NCI-H526 treated with DMSO at 0.1 percent for 48 hours (cell line): ENCODE measurements around the gene ADAP2.
"Not testable (repeated sequence)": the region's sequence is repeated elsewhere in the genome, so short reads cannot be mapped to it uniquely, and the experiment has no call there.

Source experiments
- DNase-seq: peaks from one replicate; lab custom pipeline; 2025; lab: John Stamatoyannopoulos, UW

ADAP2 gene

DNA sequence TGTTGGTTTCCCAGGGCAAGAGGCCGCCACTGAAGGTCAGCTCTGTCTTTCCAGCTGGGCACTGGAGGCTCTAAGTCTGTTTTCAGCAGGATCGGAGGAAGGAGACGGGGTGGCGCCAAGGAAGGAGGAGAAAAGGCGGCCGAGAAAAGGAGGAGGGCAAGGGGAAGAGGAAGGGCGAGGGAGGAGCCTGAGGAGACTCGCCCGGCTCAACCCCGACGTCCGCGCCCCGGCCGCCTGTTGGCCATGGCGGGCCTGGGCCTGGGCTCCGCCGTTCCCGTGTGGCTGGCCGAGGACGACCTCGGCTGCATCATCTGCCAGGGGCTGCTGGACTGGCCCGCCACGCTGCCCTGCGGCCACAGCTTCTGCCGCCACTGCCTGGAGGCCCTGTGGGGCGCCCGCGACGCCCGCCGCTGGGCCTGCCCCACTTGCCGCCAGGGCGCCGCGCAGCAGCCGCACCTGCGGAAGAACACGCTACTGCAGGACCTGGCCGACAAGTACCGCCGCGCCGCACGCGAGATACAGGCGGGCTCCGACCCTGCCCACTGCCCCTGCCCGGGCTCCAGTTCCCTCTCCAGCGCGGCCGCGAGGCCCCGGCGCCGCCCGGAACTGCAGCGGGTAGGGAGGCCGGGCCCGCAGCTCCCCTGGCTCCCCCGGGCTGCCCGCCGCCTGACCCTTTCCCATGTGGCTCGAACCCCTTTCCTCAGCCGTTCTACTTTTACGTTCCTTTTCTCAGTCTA, 49.3 kb downstream of the ADAP2 start, which contains the start of gene RNF135:
Gene RNF135 (plus strand): TSS at position 209 of the 737 bp plus-strand sequence. CDS start 35 bp downstream, at position 244.
- DNase-seq: no peak

DNA sequence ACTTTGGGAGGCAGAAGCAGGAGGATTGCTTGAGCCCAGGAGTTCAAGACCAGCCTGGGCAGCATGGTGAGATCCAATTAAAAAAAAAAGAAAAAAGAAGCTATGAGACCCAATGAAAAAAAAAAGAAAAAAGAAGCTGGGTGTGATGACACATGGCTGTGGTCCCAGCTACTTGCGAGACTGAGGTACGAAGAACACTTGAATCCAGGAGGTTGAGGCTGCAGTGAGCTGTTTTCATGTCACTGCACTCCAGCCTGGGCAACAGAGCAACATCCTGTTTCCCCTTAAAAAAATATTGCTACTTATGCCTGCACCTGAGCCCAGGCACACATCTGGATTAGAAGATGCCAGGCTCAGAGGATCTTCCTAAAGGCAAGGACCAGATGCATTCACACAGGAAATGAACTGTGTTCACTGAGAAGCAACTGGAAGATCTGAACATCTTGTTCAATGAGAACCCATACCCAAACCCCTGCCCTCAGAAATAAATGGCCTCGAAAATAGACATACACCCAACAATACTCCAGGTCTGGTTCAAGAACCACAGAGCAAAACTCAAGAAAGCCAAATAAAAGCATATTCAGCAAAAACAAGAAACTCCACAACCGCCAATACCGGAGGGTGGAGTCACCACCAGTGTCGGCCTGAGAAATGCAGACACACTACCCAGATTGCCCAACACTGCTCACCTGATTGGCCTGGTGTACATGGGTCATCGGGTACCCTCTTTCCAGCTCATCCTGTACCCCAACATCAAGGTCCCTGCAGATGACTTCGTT, 53.5 kb downstream of the ADAP2 start:
- DNase-seq: no peak

DNA sequence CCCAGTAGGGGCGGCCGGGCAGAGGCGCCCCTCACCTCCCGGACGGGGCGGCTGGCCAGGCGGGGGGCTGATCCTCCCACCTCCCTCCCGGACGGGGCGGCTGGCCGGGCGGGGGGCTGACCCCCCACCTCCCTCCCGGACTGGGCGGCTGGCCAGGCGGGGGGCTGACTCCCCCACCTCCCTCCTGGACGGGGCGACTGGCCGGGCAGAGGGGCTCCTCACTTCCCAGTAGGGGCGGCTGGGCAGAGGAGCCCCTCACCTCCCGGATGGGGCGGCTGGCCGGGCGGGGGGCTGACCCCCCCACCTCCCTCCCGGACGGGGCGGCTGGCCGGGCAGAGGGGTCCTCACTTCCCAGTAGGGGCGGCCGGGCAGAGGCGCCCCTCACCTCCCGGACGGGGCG, 58.2 kb downstream of the ADAP2 start:
- not testable (repeated sequence) for DNase-seq

DNA sequence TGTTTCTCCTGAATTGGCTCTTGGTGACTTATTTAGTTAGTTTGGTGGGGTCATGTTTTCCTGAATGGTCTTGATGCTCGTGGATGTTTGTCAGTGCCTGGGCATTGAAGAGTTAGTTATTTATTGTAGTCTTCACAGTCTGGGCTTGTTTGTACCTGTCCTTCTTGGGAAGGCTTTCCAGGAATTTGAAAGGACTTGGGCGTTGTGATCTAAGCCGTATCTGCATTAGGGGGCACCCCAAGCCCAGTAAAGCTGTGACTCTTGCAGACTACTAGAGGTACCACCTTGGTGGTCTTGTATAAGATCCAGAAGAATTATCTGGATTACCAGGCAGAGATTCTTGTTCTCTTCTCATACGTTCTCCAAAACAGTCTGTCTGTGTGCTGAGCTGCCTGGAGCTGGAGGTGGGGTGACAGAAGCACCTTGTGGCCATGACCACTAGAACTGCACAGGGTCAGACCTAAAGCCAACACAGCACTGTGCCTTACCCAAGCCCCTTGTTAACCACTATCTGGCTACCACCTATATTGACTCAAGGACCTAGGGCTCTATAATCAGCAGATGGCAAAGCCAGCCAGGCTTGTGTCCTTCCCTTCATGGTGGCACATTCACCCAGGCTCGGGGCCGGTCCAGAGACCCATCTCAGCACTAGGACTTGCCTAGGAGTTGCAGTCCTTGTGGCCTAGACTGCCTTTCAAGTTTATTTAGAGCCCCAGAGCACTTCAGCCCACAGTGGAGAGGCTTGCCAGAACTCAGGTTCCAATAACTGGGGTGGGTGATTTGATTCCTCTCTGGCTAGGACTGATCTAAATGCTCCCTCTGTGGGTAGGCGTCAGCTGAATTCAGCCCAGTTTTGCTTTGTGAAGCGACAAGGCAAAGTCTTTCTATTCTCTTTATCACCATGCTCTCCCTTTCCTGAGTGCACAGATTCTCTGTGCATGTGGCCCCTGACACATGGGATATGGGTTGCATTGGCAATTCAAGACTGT, 60.1 kb downstream of the ADAP2 start:
- DNase-seq: no peak

DNA sequence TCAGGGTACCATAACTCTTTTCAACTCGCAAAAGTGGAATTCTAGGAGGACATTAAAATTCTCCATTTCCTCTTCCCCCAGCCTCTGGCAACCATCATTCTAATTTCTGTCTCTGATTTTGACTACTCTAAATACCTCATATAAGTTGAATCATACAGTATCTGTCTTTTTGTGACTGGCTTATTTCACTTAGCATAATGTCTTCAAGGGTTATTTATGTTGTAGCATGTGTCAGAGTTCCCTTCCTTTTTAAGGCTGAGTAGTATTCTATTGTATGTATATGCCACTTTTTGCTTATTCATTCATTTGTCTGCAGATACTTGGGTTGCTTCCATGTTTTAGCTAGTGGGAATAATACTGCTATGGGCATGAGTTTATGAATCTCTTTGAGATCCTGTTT, 61.1 kb downstream of the ADAP2 start:
- DNase-seq: no peak

DNA sequence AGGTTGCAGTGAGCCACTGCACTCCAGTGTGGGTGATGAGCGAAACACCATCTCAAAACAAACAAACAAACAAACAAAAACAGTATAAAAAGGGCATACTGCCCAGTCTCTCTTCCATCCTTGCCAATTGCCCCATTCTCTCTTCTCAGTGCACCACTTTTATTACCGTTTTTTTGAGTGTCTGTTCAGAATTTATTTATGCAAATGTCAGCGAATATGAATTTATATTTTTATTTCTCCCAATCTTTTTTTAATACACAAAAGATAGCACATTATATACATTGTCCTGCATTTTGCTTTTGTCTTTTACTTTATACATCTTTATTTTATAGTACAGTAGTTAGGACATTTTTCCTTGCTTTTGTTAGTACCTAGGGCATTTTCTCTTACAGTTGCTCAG, 68.7 kb downstream of the ADAP2 start:
- no peak for DNase-seq

DNA sequence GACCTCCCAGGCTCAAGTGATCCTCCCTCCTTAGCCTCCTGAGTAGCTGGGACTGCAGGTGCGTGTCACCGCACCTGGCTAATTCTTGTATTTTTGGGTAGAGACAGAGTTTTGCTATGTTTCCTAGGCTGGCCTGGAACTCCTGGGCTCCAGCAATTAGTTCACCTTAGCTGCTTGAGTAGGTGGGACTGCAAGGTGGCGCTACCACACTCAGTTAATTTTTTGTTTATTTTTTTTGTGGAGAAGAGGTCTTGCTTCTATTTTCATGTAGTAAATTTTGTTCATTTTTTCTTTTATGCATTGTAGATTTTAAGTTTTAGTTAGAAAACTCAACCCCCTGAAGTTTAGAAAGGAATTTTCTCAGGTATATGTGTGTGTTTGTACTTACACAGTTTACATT, 70.8 kb downstream of the ADAP2 start:
- no peak for DNase-seq

DNA sequence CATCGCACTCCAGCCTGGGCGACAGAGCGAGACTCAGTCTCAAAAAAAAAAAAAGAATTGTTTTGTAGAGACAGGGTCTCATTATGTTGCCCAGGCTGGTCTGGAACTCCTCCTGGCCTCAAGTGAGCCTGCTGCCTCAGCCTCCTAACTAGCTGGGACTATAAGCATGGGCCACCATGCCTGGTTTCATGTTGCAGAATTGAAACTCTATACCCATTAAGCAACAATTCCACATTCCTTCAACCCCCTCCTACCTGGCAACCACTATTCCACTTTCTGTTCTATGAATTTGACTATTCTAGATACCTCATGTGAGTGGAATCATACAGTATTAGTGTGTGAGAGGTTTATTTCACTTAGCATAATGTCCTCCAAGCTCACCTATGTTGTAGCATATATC, 73.6 kb downstream of the ADAP2 start:
- no peak for DNase-seq

DNA sequence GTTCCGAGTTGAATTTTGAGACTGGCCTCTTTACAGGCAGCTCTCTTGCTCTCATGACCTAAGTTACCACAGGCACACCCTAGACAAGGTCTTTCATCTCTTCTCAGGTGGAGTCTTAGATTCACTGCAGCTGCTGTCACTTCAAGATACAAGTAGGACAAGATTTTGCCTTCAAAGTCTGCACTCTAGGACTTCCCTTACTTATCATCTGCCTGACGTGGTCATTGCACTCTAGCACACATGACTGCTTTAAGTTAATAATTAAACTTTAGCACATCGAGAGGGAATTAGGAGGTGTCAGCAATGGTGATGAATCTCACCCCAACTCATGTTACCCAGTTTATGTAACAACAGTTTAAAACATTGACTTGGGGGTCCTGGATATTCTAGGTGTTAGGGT, 74.7 kb downstream of the ADAP2 start:
- DNase-seq: no peak

DNA sequence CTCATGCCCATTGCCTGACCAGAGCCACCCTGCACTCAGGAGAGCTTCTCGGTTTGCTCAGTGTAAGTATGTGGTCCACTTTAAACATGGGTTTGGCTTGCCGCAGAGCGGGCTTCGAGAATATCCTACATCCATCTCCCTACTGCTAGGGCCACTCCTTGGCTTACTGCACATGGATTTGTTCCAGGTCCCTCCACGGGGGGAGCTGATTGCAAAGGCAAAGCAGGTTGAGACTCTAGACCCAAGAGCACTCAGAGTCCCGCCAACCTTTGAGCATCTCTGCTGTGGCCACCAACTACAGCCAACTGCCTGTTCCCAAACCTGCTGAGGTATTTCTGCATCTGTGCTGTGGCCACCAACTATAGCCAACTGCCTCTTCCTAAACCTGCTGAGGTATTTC, 75.5 kb downstream of the ADAP2 start:
- DNase-seq: no peak

DNA sequence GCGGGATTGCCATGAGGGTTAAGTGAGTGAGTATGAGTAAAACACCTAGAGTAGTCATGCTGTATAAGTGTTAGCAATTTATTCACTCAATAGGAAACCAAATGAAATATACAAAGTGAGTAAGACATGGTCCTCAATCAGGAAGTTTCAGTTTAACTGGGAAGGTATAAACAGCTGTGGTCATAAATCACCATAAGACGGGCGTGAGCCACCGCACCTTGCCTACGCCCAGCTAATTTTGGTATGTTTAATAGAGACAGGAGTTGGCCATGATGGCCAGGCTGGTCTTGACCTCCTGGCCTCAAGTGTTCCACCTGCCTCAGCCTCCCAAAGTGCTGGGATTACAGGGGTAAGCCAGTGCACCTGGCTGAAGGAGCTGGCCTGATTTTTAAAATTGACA, 76.1 kb downstream of the ADAP2 start:
- DNase-seq: no peak

DNA sequence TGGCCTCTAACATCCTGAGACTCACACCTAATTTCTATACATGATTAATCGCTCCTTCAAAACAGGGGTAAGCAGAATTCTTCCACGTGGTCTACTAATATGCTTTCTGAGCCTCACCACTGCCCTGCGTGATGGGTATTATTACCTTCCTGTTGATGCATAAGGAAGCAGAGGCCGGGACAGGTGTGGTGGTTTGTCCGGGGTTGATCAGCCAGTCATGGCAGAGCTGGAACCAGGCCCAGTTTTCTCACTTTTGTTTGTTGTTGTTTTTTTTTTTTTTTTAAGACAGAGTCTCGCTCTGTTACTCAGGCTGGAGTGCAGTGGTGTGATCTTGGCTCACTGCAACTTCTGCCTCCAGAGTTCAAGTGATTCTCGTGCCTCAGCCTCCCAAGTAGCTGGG, 80.3 kb downstream of the ADAP2 start:
- no peak for DNase-seq

DNA sequence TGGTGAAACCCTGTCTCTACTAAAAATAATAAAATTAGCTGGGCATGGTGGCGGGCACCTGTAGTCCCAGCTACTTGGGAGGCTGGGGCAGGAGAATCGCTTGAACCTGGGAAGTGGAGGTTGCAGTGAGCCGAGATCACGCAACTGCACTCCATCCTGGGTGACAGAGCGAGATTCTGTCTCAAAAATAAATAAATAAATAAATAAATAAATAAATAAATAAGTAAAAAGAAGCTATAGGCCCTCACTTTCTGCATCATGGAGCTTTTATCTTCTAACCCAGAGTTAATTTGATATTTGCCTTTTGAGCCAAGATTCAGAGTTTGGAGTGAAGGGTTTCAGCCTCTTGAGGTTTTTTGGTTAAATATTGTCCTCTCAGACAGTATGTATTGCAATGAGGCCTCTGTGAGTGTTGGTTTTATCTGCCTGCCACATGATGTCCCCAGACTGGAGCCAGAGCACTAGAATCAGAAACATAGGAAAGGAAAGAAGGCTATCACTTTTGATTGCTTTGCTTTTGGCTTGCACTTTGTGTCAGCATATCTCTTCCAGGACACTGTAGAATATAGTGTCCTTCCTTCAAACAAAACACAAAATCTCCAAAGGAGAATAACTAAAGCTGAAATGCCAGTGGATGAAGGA, 81.6 kb downstream of the ADAP2 start:
- no peak for DNase-seq

DNA sequence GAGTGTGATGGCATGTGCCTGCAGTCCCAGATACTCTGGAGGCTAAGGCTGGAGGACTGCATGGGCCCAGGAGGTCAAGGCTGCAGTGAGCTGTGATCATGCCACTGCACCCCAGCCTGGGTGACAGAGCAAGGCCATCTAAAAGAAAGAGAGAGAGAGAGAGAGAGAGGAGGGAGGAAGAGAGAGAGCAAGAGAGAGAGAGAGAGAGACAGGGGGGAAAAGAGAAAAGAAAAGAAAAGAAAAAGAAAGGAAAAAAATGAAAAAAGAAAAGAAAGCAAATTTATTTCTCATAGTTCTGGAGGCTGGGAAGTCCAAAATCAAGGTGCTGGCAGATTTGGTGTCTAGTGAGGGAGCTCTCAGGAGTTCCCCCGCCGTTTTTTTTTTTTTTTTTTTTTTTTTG, 82.4 kb downstream of the ADAP2 start:
- no peak for DNase-seq

DNA sequence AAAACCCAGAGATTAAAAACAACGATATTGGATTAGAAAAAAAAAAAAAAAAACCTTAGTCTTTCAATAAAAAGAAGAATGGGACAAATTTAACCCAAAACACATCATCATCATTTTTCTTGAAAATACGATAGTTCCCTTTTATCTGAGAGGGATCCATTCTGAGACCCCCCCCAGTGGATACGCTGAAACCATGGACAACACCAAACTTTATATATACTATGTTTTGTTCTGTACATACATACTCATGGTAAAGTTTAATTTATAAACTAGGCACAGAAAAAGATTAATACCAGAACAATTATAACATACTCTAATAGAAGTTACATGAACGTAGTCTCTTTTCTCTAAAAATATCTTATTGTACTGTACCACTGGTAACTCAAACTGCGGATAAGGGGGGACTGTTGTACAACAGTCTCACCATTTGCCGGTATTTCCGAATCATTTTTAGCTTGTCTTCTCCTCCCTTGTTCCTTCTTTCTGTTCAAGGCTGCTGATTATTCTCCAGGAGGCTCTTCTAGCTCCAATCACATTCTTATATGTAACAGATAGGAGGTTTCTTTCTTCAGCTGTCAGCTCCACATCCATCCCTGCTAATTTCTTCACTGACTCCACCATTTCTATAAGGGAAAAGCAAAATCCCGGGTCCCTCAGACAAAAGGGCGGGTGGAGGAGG, 86.1 kb downstream of the ADAP2 start:
- no peak for DNase-seq

DNA sequence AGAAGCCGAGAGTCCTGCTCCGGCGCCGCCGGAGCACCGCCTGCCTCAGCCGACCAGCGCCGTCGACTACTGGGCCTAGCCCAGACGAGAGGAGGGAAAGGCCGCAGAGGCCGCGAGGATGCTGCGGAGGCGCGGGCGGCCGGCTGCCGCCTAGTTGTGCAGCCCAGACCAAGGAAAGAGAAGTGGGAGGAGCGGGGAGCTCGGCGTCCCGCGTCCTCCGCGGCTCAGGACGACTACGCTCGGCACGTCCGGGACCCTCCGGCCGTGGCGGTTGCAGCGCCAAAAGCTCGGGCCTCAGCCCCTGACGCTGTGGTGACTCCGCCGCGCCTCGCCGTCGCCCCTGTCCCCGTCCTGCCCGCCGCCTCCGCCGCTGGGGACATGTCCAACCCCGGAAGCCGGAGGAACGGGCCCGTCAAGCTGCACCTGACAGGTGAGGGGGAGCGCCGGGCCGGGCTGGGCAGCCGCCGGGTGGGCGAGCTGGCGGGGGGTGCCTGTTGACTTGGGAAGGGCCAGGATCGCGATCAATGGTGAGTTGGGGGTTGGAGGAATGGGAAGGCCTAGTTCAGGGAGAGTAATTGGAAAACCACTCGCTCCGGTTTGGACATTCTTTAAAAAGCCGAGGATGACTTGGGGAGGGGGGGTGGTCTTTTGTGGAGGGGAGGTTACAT, 86.8 kb downstream of the ADAP2 start:
- DNase-seq: peak; percentile 80
